D721Med (cell line): Measurements from ENCODE around the gene LMAN1L.

Experiments used
- DNase-seq: peaks from one replicate; pipeline ENCODE4 v3.0.0; 2011; ENCODE audit warnings: low spot score; ENCODE audit not compliant: insufficient read length
- FAIRE-seq: peaks from 2 replicates; lab custom pipeline; 2011; peaks lifted over from hg19 to GRCh38; lab: Jason Lieb, UNC
- CTCF ChIP-seq: IDR thresholded peaks from 2 replicates; pipeline ENCODE4 v1.5.1; 2012; ENCODE audit warnings: mild to moderate bottlenecking, control low read depth; ENCODE audit not compliant: insufficient read depth; ENCODE audit errors: missing control alignments

The LMAN1L gene

GRCh38 chr15:74870436-74871215 lies 58.0 kb downstream of the LMAN1L start:
- DNase-seq (no peak), FAIRE-seq (no peak)
- no peak for TF ChIP-seq CTCF

GRCh38 chr15:74872702-74873035 lies 60.0 kb downstream of the LMAN1L start:
- TF ChIP-seq CTCF = no peak
- no peak for FAIRE-seq
- no peak for DNase-seq

- DNase-seq (peak; percentile 91), FAIRE-seq (no peak)
- no peak for TF ChIP-seq CTCF
These were observed 60.6 kb downstream of the LMAN1L start, which contains the start of gene SCAMP2 for GRCh38 chr15:74873036-74873755. SCAMP2 (minus strand) TSS chr15:74873365; CDS start chr15:74873255, 110 bp downstream.

- FAIRE-seq (no peak), DNase-seq (no peak)
- no peak for TF ChIP-seq CTCF
These were observed 61.3 kb downstream of the LMAN1L start for GRCh38 chr15:74873756-74874424.
